GM10847 (cell line): ENCODE measurements around the gene FERMT3.

Experiments
- POLR2A ChIP-seq: IDR thresholded peaks from 2 replicates; pipeline ENCODE4 v1.6.1; 2011; ENCODE audit not compliant: insufficient read length; ENCODE audit errors: extremely low read depth

The FERMT3 gene

DNA sequence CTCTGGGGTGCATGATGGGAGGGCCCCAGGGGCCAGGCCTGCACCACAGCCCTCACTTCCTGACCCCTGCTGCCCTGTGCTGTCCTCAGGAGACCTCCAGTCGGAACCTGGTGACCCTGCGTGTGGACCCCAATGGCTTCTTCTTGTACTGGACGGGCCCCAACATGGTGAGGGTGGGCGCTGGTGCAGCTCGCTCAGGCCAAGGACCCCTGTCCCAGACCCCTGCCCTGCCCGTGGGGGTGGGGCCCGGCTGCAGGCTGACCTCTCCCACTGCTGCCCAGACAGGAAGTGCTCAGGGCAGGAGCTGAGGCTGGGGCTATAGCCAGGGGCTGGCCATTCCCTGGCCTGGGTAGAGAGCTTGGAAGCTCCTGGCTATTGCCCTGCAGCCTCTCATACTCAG is 47.8 kb downstream of the FERMT3 start:
- no peak for TF ChIP-seq POLR2A

DNA sequence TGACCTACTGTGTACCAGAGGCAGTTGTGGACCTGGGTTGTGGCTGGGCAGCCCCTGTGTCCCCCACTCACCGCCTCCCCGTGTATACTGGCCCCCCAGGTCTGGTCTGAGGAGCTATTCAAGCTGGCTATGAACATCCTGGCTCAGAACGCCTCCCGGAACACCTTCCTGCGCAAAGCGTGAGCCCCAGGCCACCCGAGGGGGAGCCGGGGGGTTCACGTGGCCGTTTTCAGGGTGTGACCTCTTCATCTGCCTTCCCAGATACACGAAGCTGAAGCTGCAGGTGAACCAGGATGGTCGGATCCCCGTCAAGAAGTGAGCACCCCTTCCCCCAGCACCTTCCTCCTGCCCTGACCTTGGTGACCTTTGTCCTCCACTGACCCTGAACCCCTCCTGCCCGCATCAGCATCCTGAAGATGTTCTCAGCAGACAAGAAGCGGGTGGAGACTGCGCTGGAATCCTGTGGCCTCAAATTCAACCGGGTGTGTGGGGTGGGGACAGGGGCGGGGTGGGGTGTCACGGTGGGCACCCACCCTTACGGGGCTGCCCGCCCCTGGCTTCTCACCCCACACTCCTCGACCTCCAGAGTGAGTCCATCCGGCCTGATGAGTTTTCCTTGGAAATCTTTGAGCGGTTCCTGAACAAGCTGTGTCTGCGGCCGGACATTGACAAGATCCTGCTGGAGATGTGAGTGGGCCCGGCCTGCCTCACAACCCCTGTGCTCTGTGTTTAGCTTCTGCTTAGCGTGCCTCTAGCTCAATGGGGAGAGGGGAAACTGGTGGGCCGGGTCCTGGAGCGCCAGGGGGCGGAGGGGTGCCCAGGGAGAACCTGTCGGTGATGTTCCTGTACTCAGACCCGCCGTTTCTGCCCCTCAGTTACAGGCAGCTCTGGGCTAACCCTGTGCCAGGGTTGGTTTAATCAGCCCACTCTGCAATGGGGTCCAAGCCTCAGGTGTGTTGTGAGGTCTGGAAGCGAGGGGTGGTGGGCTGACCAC is 48.9 kb downstream of the FERMT3 start:
- TF ChIP-seq POLR2A, result no peak

- no peak for TF ChIP-seq POLR2A
Observed at GRCh38 chr11:64256300-64256699, 49.8 kb downstream of the FERMT3 start.

DNA sequence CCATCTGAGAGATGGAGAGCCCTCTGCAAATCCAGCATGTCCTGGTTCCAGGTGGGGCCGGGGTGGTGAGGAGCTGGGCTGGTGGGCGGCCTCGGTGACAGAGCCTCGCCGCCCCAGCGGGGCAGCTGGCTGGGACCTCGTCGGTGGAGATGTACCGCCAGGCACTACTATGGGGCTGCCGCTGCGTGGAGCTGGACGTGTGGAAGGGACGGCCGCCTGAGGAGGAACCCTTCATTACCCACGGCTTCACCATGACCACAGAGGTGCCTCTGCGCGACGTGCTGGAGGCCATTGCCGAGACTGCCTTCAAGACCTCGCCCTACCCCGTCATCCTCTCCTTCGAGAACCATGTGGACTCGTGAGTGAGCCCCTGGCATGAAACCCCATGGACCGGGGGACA is 51.8 kb downstream of the FERMT3 start:
- TF ChIP-seq POLR2A, result no peak

DNA sequence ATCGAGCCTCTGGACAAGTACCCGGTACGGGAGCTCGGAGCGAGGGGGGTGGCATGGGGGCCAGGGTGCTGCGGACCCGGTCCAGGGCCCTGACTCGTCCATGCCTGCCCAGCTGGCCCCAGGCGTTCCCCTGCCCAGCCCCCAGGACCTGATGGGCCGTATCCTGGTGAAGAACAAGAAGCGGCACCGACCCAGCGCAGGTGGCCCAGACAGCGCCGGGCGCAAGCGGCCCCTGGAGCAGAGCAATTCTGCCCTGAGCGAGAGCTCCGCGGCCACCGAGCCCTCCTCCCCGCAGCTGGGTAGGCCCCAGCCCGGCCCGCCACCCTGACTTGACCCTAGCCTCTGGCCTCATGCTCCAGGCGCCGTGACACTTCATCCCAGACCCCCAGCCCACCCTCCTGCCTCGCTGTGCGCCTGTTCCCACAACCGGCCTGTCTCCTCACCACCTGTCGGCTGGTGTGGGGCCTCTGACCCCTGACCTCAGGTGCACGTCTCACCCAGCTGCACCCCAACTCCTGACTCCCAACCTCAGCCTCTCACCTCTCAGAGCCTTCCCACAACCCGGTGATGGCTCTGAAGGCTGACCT is 52.5 kb downstream of the FERMT3 start:
- TF ChIP-seq POLR2A, result no peak

- no peak for TF ChIP-seq POLR2A
Observed at GRCh38 chr11:64259533-64260067, 53.1 kb downstream of the FERMT3 start.

GRCh38 chr11:64260147-64260708 is 53.7 kb downstream of the FERMT3 start:
- TF ChIP-seq POLR2A, result no peak

- no peak for TF ChIP-seq POLR2A
Observed at GRCh38 chr11:64261556-64262080, 55.1 kb downstream of the FERMT3 start.

GRCh38 chr11:64262271-64263002 is 55.9 kb downstream of the FERMT3 start:
- TF ChIP-seq POLR2A, result no peak

GRCh38 chr11:64263021-64263946 is 56.8 kb downstream of the FERMT3 start:
- no peak for TF ChIP-seq POLR2A

- no peak for TF ChIP-seq POLR2A
Observed at GRCh38 chr11:64263947-64264317, 57.4 kb downstream of the FERMT3 start.

GRCh38 chr11:64264371-64264852 is 57.9 kb downstream of the FERMT3 start:
- no peak for TF ChIP-seq POLR2A

GRCh38 chr11:64265176-64266160 is 58.9 kb downstream of the FERMT3 start:
- TF ChIP-seq POLR2A, result no peak

DNA sequence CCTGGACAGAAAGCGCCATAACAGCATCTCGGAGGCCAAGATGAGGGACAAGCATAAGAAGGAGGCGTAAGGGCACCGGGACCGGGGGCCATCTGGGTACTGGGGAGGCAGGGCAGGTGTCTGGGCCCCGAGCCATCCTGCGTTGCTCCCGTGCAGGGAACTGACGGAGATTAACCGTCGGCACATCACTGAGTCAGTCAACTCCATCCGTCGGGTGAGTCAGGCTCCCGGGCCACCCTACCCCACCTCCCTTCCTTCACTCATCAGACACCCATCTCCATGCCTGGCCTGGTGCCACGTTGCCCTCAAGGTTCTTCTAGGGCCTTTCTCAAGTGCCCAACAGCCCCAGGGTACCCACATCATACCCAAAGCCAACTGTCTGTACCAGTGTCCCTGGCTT is 59.8 kb downstream of the FERMT3 start:
- no peak for TF ChIP-seq POLR2A
